Activated T-helper 2 cell treated with anti-CD3 and anti-CD28 coated beads, Interferon-gamma antibody, Interleukin-2, Interleukin-4, amounts not matched to agents 10 μg/mL and 5 μg/mL and 100 μg/mL, durations not matched to agents 14 hours and 24 hours and 36 hours (primary cell): ENCODE measurements around the gene ROR1. TPM values are rescaled to one million over a fixed set of nuclear protein-coding genes. Genes with fewer than 3 reads are reported as not detected.
"Not testable (repeated sequence)": the region's sequence is repeated elsewhere in the genome, so short reads cannot be mapped to it uniquely, and the experiment has no call there.

Experiments
- DNase-seq: peaks from one replicate; pipeline ENCODE4 v3.0.0; 2021; ENCODE audit warnings: low spot score
- H3K27ac Mint-ChIP-seq: one replicate; pipeline ENCODE4 v1.8.0; 2021; ENCODE audit warnings: mixed read lengths
- H3K27me3 Mint-ChIP-seq: one replicate; pipeline ENCODE4 v1.8.0; 2021; ENCODE audit warnings: low read depth, mixed read lengths
- H3K36me3 Mint-ChIP-seq: one replicate; pipeline ENCODE4 v1.8.0; 2021; ENCODE audit warnings: low read depth, mixed read lengths
- H3K4me1 Mint-ChIP-seq: one replicate; pipeline ENCODE4 v1.8.0; 2021; ENCODE audit warnings: low read depth, mixed read lengths
- H3K4me3 Mint-ChIP-seq: one replicate; pipeline ENCODE4 v1.8.0; 2021; ENCODE audit warnings: low read depth, mild to moderate bottlenecking, moderate library complexity, mixed read lengths
- H3K9me3 Mint-ChIP-seq: one replicate; pipeline ENCODE4 v1.8.0; 2021; ENCODE audit warnings: mixed read lengths
- intact Hi-C: fragments of 100-400 bp; cut with micrococcal nuclease; formaldehyde crosslinking; loops from one replicate; pipeline ENCODE4 v1.15.1; 2023
- total RNA-seq: library from RNA; stranded (reverse); gene quantifications from 2 replicates; pipeline ENCODE4 v1.2.3, GENCODE V29; 2022

ROR1 gene
- total RNA-seq, 1 donor from 2014 or later, result 0.09 TPM

DNA sequence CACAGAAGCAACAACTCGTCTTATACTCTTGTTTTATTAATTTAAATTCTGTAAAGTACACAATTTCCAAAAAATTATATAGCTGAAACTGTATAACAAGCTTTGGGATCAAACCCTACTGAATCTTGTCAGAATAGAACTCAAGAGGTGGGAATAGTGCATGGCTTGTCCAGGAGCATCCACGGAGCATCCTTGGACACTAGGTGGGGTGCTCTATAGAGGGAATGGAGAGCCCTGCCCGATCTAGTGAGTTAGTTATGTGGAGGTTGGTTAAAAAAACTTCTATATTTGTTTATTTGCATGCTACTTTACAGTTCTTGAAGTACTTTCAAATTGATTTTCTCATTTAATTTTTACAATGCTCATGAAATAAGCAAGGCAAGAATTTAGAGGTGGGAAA, 28.3 kb downstream of the ROR1 start:
- Mint-ChIP-seq H3K36me3 (no peaks in the 10 kb centered on the region), H3K4me1 (no peaks in the 10 kb centered on the region), H3K27ac (no peak overlapping the region), H3K27me3 (peaks cover 14% of the 10 kb centered on the region), H3K9me3 (no peaks in the 10 kb centered on the region), H3K4me3 (no peak overlapping the region)
- DNase-seq, result no peak
- intact Hi-C loops, result no loop called here

DNA sequence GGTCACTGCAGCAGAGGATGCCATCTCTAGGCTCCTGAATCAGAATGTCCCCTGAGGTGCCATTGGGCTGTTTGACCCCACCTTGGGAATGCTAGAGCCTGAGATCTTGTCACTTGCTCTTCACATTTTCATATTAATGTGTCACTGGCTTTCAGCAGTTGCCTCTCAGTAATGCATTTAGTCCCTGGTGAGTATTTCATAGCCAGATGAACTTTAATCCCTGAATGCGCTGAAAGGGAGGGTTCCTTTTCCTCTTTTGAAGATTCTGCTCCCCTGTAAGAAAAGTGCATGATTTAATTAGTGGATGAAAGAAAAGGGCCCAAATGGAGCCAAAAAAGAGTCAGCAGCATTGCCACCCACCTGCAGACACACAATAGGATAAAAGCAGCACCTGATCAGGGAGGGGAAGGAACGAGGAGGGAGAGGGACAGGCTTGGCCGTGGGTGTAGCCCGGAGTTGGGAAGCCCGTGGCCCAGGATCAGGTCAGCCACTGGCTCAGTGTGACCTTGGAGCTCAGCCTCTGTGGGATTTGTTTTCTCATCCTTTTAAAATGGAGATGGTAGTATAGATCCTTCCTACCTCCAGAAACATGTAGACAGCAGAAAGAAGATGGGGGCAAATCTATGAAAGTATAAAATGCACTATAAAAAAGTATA, 31.1 kb downstream of the ROR1 start:
- Mint-ChIP-seq H3K27me3 (peaks cover 10% of the 10 kb centered on the region), H3K9me3 (no peaks in the 10 kb centered on the region), H3K27ac (no peak overlapping the region), H3K36me3 (no peaks in the 10 kb centered on the region), H3K4me3 (no peak overlapping the region), H3K4me1 (no peaks in the 10 kb centered on the region)
- no peak for DNase-seq
- intact Hi-C loops, result no loop called here

DNA sequence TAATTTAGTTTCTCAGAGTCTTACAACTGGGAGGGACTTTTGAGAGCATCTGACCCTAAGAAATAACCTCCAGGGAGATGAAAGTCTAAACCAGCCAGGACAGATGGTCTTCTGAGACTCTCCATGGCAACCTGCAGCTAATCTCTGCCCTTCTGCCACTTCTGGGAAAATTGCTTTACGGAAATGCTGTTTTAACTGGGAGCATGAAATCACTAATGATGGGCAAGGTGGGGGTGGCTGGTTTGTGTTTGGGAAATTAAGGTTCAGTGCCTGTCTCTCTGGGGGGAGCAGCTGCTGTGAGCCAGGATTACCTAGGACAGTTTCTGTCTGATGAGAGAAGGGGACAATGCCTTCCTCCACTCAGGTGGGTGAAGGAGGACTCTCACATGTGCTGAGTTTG, 33.2 kb downstream of the ROR1 start:
- peaks cover 10% of the 10 kb centered on the region for H3K27me3 Mint-ChIP-seq
- no peak overlapping the region for H3K27ac Mint-ChIP-seq
- H3K4me3 Mint-ChIP-seq, result no peak overlapping the region
- H3K4me1 Mint-ChIP-seq, result no peaks in the 10 kb centered on the region
- H3K9me3 Mint-ChIP-seq, result no peaks in the 10 kb centered on the region
- H3K36me3 Mint-ChIP-seq, result no peaks in the 10 kb centered on the region
- DNase-seq, result no peak
- intact Hi-C loops, result no loop called here

DNA sequence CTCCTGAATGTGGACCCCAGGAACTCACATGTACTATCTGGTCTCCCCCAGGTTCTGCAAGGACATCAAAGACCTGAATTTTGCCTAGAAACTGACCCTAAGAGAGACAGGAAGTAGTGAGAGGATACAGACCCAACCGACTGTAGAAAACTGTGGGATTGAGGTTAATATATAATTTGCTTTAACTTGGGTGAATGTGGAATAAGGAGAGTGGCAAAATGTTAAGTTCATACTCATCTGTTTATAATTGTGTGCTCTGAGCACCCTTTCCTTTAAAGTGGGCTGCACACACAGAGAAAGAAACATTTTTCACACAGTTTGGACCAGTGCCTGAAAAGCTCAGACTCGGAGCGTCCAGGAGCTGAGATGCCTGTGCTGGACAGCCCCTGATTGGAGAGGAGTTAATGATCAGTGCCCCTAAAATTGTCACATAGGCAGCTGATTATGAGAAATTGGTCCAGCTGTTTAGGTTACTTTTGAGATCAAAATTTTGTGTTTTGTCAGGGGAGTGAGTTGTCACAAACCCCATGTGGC, 37.2 kb downstream of the ROR1 start:
- no peaks in the 10 kb centered on the region for H3K36me3 Mint-ChIP-seq
- H3K27me3 Mint-ChIP-seq, result peaks cover 8% of the 10 kb centered on the region
- H3K4me3 Mint-ChIP-seq, result no peak overlapping the region
- H3K27ac Mint-ChIP-seq, result no peak overlapping the region
- intact Hi-C loops, result no loop called here
- H3K4me1 Mint-ChIP-seq, result no peaks in the 10 kb centered on the region
- no peak for DNase-seq
- H3K9me3 Mint-ChIP-seq, result no peaks in the 10 kb centered on the region

DNA sequence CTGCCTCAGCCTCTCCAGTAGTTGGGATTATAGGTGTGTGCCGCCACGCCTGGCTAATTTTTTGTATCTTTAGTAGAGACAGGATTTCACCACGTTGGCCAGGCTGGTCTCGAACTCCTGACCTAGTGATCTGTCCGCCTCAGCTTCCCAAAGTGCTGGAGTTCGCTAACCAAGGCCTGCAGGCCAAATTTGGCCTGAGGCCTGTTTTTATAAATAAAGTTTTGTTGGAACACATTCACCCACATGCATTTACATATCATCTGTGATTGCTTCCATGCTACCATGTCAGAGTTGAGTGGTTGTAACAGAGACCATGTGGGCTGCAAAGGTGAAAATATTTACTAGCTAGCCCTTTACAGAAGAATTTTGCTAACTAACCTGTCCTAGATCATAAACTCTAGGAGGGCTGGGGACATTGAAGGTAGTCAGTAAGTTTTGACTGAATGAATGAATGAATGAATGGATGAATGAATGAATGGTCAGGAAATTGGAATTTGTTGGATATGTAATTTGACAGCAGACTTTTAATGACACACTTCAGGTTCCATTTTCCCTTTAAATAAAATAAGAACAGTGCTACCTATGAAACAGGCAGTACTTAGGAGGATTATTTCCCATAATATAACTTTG, 38.4 kb downstream of the ROR1 start:
- intact Hi-C loops, result no loop called here
- Mint-ChIP-seq H3K27me3 (peaks cover 10% of the 10 kb centered on the region), H3K27ac (no peak overlapping the region), H3K4me1 (no peaks in the 10 kb centered on the region), H3K36me3 (no peaks in the 10 kb centered on the region), H3K4me3 (no peak overlapping the region), H3K9me3 (no peaks in the 10 kb centered on the region)
- DNase-seq, result no peak

DNA sequence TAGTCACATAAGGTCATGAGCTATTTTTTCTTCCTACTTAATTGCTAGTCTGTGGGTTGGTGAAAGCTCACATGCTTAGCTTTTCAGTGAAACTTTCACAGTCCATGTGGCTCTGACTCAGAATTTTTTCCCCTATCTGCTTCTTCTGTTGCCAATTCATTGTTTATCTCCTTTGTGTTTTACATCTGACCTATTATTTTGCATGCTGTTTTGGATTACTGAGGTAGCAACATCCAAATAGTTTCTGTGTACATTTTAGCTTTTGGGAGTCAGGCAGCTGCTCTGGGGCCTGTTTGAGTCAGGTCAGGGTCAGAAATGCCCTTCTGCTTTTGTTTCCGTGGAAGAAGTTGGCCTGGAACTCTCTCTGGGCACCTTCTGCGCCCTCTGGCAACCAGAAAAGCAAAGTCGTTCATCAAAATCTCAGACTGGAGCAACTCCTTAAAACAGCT, 40.0 kb downstream of the ROR1 start:
- DNase-seq, result no peak
- Mint-ChIP-seq H3K27me3 (peaks cover 9% of the 10 kb centered on the region), H3K4me1 (no peaks in the 10 kb centered on the region), H3K9me3 (no peaks in the 10 kb centered on the region), H3K27ac (no peak overlapping the region), H3K36me3 (no peaks in the 10 kb centered on the region), H3K4me3 (no peak overlapping the region)
- intact Hi-C loops, result no loop called here

DNA sequence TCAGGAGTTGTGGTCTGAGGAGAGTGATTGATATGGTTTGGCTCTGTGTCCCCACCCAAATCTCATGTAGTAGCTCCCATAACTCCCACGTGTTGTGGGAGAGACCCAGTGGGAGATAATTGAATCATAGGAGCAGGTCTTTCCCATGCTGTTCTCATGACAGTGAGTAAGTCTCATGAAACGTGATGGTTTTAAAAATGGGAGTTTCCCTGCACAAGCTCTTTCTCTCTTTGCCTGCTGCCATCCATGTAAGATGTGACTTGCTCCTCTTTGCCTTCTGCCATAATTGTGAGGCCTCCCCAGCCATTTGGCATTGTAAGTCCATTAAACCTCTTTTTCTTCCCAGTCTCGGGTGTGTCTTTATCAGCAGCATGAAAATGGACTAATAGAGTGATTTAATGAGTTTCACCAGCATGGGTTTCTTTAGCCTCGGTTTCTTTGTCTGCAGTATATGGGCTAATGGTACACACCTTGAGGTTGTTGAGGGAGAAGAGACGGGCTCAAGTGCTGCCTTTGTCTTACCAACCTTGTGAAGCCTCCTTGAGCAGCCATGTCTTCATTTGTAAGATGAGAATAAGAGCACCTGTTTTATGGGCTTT, 42.5 kb downstream of the ROR1 start:
- H3K36me3 Mint-ChIP-seq, H3K4me3 Mint-ChIP-seq, intact Hi-C loops, DNase-seq, H3K27ac Mint-ChIP-seq, H3K4me1 Mint-ChIP-seq, H3K9me3 Mint-ChIP-seq: not testable (repeated sequence)
- H3K27me3 Mint-ChIP-seq, result peaks cover 10% of the 10 kb centered on the region

DNA sequence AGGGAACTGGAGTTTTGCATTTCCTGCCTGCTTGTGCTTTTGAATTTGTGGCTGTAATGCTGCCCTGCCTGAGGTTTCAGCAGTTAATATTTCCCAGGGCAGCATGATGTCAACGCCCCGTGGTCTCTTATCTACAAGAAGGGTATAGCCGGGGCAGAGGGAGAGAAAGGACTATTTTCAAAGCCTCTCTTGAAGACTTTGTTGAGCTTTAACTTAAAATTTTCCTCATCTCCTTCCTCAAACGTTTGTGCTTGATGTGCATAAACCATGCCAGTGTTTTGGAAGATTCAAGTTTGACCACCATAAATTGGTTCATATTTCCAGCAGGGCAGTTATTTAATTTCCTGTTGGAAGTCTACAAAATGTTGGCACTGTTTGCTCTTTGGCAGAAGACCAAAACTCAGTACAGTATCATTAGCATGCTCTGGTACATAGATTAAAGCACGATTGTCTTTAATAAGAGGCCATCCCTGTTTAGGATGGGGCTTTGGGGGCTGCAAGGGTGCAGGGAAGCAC, 43.4 kb downstream of the ROR1 start:
- H3K27ac Mint-ChIP-seq, result no peak overlapping the region
- H3K4me1 Mint-ChIP-seq, result no peaks in the 10 kb centered on the region
- DNase-seq, result no peak
- no peaks in the 10 kb centered on the region for H3K9me3 Mint-ChIP-seq
- intact Hi-C loops, result no loop called here
- H3K4me3 Mint-ChIP-seq, result no peak overlapping the region
- H3K36me3 Mint-ChIP-seq, result no peaks in the 10 kb centered on the region
- peaks cover 10% of the 10 kb centered on the region for H3K27me3 Mint-ChIP-seq

DNA sequence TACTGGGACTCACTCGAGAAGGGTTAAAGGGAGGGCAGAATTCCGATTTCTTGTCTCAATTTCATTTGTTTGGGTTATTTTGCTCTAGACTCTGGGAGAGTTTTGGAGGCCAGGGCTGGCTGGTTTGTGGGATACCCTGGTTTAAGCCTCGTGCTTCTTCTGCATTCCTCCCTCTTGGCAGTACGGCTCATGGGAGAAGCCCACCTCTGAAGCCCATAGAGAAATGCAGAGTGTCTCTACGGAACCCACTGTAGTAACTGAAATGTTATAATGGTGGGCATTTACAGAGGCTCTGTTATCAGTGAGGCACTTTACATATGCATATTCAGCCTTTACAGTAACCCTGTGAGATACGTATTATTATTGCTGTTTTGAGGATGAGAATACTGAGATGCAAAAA, 43.9 kb downstream of the ROR1 start:
- Mint-ChIP-seq H3K9me3 (no peaks in the 10 kb centered on the region), H3K27ac (no peak overlapping the region), H3K4me1 (no peaks in the 10 kb centered on the region), H3K36me3 (no peaks in the 10 kb centered on the region), H3K4me3 (no peak overlapping the region), H3K27me3 (peaks cover 10% of the 10 kb centered on the region)
- no peak for DNase-seq
- intact Hi-C loops, result no loop called here

DNA sequence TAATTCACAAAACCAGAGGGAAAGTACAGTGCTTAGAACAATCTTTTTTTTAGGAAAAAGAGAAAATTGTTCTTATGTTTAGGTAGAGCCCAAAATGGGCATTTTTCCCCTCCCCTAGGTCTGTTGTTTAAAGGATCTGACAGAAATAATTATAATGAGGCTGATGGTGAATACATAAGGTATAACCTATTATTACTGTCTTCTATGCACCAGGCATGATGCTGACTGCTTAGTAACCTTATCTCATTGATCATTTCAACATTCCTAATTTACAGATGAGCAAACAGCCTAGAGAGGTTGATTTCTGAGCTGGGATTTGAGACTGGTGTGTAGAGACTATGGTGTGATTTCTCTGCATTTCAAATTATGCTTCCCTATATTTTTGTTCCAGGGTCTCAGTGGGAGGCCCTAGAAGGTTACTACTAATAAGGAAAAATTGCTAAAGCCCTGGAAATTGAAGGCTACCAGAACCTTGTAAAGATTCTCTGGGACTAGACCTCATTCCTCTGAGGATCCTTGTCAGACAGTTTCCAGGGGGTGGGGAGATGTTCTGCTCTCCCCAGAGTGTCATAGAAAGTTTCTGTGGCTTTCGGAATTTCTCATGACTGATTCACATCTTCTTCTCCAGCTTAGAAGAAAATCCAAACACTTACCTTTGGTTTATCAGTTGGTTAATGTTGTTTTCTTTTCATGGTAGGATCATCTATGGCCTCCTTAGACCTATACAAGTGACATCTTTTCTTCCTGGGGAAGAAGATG, 44.9 kb downstream of the ROR1 start:
- H3K4me3 Mint-ChIP-seq, result no peak overlapping the region
- intact Hi-C loops, result no loop called here

DNA sequence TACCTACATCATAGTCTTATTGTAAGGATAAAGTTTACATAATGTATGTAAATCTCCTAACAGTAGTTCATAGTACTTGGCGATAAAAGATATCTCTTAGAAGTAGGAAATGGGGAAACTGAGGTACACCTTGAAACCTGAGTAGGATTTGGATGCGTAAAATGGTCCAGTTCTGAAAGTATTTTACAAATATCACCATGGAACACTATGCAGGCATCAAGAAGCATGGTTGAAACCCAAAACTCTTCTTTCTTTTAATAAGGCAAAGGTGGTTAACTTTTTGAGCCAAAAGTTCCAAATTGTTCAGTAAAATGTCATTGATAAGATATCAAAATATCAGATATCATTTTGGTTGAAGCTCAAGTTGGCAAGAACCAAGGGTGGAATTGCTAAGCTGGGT, 46.0 kb downstream of the ROR1 start:
- Mint-ChIP-seq H3K27me3 (peaks cover 10% of the 10 kb centered on the region), H3K27ac (no peak overlapping the region), H3K9me3 (no peaks in the 10 kb centered on the region), H3K4me3 (no peak overlapping the region), H3K4me1 (no peaks in the 10 kb centered on the region), H3K36me3 (no peaks in the 10 kb centered on the region)
- intact Hi-C loops, result no loop called here
- no peak for DNase-seq

More for the DNA sequence above, 44.9 kb downstream of the ROR1 start:
- no peaks in the 10 kb centered on the region for H3K36me3 Mint-ChIP-seq
- H3K27ac Mint-ChIP-seq, result no peak overlapping the region
- no peaks in the 10 kb centered on the region for H3K4me1 Mint-ChIP-seq
- peaks cover 10% of the 10 kb centered on the region for H3K27me3 Mint-ChIP-seq
- H3K9me3 Mint-ChIP-seq, result no peaks in the 10 kb centered on the region
- DNase-seq, result no peak

DNA sequence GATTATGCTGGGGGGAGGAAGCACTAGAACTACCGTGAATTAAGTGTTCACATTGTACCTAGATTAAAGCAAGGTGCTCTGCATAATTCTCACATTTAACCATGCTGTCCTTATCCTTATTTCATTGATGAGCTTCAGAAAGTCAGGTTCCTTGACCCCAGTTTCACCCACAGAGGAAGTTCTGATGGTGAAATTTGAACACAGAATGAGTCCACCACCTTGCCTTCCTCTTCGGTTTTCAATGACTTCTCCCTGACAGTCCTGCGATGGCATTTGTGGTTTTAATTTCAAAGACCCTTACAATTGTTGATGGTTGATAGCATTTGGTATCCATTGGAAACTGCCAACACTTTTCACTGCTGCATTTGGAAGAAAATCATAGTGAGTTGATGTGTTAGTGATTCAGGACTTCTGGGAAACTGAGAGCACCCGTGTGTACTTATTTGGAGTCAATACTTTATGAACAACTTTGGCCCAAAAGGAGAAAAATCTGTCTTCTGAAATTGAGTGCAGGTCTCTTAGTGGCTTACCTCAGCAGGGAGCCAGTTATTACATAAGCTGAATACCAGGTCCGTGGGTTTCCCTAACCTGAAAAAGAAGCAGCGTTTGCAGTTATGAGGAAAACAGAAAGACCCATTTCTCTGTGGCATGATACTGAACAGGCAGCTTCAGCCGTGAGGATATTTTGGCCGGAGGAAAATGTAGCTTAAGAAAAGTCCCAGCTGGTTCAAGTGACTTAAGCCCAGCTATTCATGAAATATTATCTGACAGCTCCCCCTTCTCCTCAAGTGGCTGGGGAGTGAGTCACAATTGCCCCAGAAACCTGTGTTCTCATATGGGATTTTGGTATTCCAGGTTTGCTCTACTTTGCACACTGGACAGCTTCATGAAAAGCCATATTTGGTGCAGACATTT, 47.5 kb downstream of the ROR1 start:
- intact Hi-C loops, result no loop called here
- Mint-ChIP-seq H3K9me3 (no peaks in the 10 kb centered on the region), H3K27me3 (peaks cover 9% of the 10 kb centered on the region), H3K4me1 (no peaks in the 10 kb centered on the region), H3K4me3 (no peak overlapping the region), H3K27ac (no peak overlapping the region), H3K36me3 (no peaks in the 10 kb centered on the region)
- no peak for DNase-seq
